PFSK-1 (cell line): ENCODE measurements around the gene FUT6.

ENCODE experiments used
- FOXP2 ChIP-seq: optimal IDR thresholded peaks from 2 replicates; pipeline ENCODE3; 2011; ENCODE audit warnings: borderline replicate concordance, control low read depth, inconsistent platforms; ENCODE audit not compliant: insufficient read depth; ENCODE audit errors: extremely low read length, extremely low read depth
- POLR2AphosphoS5 ChIP-seq: IDR thresholded peaks from 2 replicates; pipeline ENCODE4 v1.6.1; 2012; ENCODE audit warnings: low read depth, mild to moderate bottlenecking, control low read depth, low read length, moderate library complexity
- SIN3A ChIP-seq: IDR thresholded peaks from 2 replicates; pipeline ENCODE4 v1.6.1; 2012; ENCODE audit warnings: mild to moderate bottlenecking, low read length, moderate library complexity, borderline replicate concordance; ENCODE audit not compliant: insufficient read depth
- TAF1 ChIP-seq: IDR thresholded peaks from 2 replicates; pipeline ENCODE4 v1.6.1; 2012; ENCODE audit warnings: low read length, control low read depth, borderline replicate concordance; ENCODE audit not compliant: insufficient read depth
- TF ChIP-seq, protein P1 (sequence below), 2 experiments: IDR thresholded peaks; 2 replicates each; pipeline versions ENCODE4 v1.6.1 to v1.8.0; 2011 to 2012; ENCODE audit warnings: low read depth in 2 of 2, low read length in 2 of 2, control low read depth in 1 of 2, inconsistent platforms in 1 of 2, mild to moderate bottlenecking in 1 of 2, moderate library complexity in 1 of 2; ENCODE audit not compliant: insufficient read depth in 1 of 2

FUT6 gene

DNA sequence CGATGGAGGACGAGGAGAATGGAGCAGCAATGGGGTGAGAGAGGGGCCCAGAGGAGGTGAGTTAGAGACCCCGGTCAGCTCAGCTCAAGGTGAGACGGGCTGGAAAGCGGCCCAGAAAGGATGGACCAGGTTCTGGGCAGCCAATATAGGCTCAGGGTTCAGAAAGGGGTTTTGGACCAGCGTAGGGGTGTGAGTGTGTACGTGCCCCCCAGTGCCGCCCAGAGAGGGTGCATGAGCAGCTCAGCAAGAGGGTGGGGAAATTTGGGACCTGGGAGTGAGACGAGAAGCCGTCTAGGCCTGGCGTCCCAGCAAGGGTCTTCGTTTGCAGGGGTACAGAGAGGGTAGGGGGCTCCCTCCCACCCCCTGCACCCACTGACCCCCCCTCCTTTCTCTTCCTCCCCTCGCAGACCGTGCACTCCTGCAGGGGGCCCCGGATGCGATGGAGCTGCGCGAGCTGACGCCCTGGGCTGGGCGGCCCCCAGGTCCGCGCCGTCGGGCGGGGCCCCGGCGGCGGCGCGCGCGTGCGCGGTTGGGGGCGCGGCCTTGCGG, 12.1 kb downstream of the FUT6 start:
- TF ChIP-seq TAF1 (no peak), FOXP2 (no peak), POLR2AphosphoS5 (no peak), SIN3A (no peak)
- TF ChIP-seq, protein P1, sequence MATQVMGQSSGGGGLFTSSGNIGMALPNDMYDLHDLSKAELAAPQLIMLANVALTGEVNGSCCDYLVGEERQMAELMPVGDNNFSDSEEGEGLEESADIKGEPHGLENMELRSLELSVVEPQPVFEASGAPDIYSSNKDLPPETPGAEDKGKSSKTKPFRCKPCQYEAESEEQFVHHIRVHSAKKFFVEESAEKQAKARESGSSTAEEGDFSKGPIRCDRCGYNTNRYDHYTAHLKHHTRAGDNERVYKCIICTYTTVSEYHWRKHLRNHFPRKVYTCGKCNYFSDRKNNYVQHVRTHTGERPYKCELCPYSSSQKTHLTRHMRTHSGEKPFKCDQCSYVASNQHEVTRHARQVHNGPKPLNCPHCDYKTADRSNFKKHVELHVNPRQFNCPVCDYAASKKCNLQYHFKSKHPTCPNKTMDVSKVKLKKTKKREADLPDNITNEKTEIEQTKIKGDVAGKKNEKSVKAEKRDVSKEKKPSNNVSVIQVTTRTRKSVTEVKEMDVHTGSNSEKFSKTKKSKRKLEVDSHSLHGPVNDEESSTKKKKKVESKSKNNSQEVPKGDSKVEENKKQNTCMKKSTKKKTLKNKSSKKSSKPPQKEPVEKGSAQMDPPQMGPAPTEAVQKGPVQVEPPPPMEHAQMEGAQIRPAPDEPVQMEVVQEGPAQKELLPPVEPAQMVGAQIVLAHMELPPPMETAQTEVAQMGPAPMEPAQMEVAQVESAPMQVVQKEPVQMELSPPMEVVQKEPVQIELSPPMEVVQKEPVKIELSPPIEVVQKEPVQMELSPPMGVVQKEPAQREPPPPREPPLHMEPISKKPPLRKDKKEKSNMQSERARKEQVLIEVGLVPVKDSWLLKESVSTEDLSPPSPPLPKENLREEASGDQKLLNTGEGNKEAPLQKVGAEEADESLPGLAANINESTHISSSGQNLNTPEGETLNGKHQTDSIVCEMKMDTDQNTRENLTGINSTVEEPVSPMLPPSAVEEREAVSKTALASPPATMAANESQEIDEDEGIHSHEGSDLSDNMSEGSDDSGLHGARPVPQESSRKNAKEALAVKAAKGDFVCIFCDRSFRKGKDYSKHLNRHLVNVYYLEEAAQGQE (IDR thresholded peaks at IDR 0.05; ENCODE audit: insufficient read depth in 1 of 2, low read depth in 2 of 2, low read length in 2 of 2): no peak

DNA sequence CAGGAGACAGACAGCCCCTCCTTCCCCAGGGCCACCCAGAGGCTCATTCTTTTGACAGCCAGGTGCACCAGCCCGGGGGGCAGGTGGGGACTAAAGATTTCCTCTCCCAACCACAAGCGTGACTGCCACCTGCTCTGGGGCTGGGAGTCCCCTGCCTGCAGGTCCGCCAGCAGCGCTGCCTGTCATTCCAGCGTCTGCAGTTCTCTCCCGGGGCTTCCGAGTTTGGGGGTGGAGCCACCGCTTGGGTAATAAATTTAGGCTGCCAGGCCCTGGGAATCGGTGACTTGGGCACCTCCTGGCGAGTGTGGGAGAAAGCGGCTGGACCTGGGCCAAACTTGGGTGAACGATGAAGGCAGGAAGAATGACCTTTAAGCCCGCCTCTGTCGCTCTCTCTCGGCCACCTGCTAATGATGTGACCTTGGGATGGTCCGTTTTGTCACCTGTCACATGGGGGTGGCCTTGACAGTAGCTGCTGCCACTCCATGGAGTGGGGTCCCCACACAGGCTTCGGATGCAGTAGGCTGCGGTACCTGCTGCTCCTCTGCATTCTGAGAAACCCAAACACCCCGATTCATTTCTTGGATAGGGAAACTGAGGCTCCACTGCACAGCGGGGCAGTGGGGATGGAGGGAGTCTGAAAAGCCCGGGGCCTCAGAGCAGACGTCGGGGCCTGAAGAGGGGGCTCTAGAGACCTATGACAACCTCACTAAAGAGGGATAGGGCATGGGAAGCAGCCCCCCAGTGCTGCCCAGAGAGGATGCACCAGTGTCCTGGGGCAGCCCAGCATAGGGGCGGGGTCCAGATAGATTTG, 12.8 kb downstream of the FUT6 start:
- TF ChIP-seq, protein P1 (IDR thresholded peaks at IDR 0.05; ENCODE audit: insufficient read depth in 1 of 2, low read depth in 2 of 2, low read length in 2 of 2): no peak

DNA sequence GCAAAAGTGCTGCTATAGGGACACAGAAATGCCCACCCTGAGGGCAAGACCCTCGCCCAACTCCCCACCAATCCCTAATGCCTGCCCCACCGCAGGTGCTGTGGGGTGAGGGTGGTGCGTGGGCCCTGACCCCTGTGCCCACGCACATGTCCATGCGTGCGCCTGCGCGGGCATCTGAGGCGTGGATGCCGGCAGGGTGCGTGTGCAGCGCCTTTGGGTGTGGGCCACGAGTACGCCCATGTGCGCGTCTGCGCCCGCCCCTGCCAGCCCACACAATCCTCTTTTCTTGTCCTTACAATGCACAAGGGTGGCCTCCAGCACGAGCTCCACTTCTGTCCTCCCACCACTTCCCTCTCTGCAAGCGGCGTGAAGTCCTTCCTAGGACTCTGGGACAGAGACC, 14.3 kb downstream of the FUT6 start:
- TF ChIP-seq, protein P1 (IDR thresholded peaks at IDR 0.05; ENCODE audit: insufficient read depth in 1 of 2, low read depth in 2 of 2, low read length in 2 of 2): no peak
- TF ChIP-seq POLR2AphosphoS5 (no peak), TAF1 (no peak), SIN3A (no peak), FOXP2 (no peak)

DNA sequence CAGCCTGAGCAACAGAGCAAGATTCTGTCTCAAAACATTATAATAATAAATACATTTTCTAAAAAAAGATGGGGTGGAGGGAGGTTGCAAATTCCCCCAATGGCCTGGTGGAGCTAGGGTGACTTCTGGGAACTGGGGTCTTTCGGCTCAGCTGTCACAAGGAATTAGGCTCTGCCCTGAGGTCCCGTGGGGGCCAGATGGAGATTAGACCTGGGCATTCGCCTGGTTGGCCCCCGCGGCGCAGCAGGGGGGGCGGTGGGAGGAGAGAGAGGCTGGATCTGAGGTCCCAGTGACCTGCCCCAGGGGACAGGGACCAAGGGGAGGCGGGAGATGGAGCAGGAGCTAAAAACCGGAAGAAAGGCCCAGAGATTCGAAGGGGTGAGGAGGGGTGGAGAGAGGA, 14.8 kb downstream of the FUT6 start:
- no peak for TF ChIP-seq FOXP2
- TF ChIP-seq POLR2AphosphoS5: no peak
- no peak for TF ChIP-seq TAF1
- TF ChIP-seq SIN3A: no peak
- TF ChIP-seq, protein P1 (IDR thresholded peaks at IDR 0.05; ENCODE audit: insufficient read depth in 1 of 2, low read depth in 2 of 2, low read length in 2 of 2): no peak
